OCI-LY1 (cell line): ENCODE results near the gene SLC5A1.

Source experiments
- H2AFZ ChIP-seq: fragments of 200-600 bp; sonication (generic), shearing (Covaris generic); 2 replicates; pipeline ENCODE4 v1.6.0; 2014; ENCODE audit warnings: antibody characterized with exemption, mild to moderate bottlenecking, low read length
- H3F3A ChIP-seq: fragments of 200-600 bp; sonication (generic), shearing (Covaris generic); 2 replicates; pipeline ENCODE4 v1.6.0; 2014; ENCODE audit warnings: mild to moderate bottlenecking, antibody characterized with exemption, low read length, moderate library complexity; ENCODE audit not compliant: insufficient read depth
- H3K27ac ChIP-seq: fragments of 200-600 bp; sonication (generic); 2 replicates; pipeline ENCODE4 v1.5.1; 2014; ENCODE audit warnings: low read length, mixed run types, mild to moderate bottlenecking, low read depth; ENCODE audit not compliant: poor library complexity, severe bottlenecking
- H3K27me3 ChIP-seq: fragments of 200-600 bp; sonication (generic); 2 replicates; pipeline ENCODE4 v1.6.0; 2014; ENCODE audit warnings: antibody characterized with exemption, mild to moderate bottlenecking, low read length, moderate library complexity; ENCODE audit not compliant: insufficient read depth
- H3K36me3 ChIP-seq: fragments of 200-600 bp; sonication (generic); 2 replicates; pipeline ENCODE4 v1.6.1; 2014; ENCODE audit warnings: mild to moderate bottlenecking, antibody characterized with exemption, low read length, moderate library complexity, mixed read lengths; ENCODE audit not compliant: insufficient read depth
- H3K4me1 ChIP-seq: fragments of 200-600 bp; sonication (generic); 2 replicates; pipeline ENCODE4 v1.5.1; 2014; ENCODE audit warnings: mild to moderate bottlenecking, low read length, moderate library complexity; ENCODE audit not compliant: insufficient read depth, severe bottlenecking
- H3K4me2 ChIP-seq: fragments of 200-600 bp; sonication (generic), shearing (Covaris generic); 2 replicates; pipeline ENCODE4 v1.6.1; 2014; ENCODE audit warnings: low read length
- H3K4me3 ChIP-seq: fragments of 200-600 bp; sonication (generic); 2 replicates; pipeline ENCODE4 v1.5.1; 2014; ENCODE audit warnings: low read length, low read depth, mild to moderate bottlenecking, mixed read lengths; ENCODE audit not compliant: poor library complexity, severe bottlenecking
- H3K79me2 ChIP-seq: fragments of 200-600 bp; shearing (Covaris generic); 2 replicates; pipeline ENCODE4 v1.6.1; 2016; ENCODE audit warnings: mixed run types, low read length, mixed read lengths; ENCODE audit not compliant: insufficient read depth
- H3K9ac ChIP-seq: fragments of 200-600 bp; sonication (generic), shearing (Covaris generic); 2 replicates; pipeline ENCODE4 v1.6.1; 2014; ENCODE audit warnings: mild to moderate bottlenecking, low read length, mixed read lengths
- H3K9me2 ChIP-seq: fragments of 200-600 bp; sonication (generic), shearing (Covaris generic); 2 replicates; pipeline ENCODE4 v1.6.1; 2014; ENCODE audit warnings: low read depth, mild to moderate bottlenecking, low read length, mixed read lengths
- H3K9me3 ChIP-seq: fragments of 200-600 bp; shearing (Covaris generic); 2 replicates; pipeline ENCODE4 v1.6.1; 2014; ENCODE audit warnings: low read length, mixed read lengths
- H4K20me1 ChIP-seq: fragments of 200-600 bp; sonication (generic), shearing (Covaris generic); 2 replicates; pipeline ENCODE4 v1.6.0; 2016; ENCODE audit warnings: mild to moderate bottlenecking, low read length; ENCODE audit not compliant: insufficient read depth
- CTCF ChIP-seq: fragments of 200-600 bp; sonication (generic), shearing (Covaris generic); IDR thresholded peaks from 2 replicates; pipeline ENCODE4 v1.5.1; 2017; ENCODE audit warnings: mild to moderate bottlenecking, antibody characterized with exemption, low read length, moderate library complexity, mixed read lengths
- EZH2 ChIP-seq: fragments of 200-600 bp; sonication (generic), shearing (Covaris generic); IDR thresholded peaks from 2 replicates; pipeline ENCODE4 v1.8.0; 2017; ENCODE audit warnings: borderline replicate concordance, mixed run types, mild to moderate bottlenecking, antibody characterized with exemption, low read length, moderate library complexity, mixed read lengths

SLC5A1 gene

DNA sequence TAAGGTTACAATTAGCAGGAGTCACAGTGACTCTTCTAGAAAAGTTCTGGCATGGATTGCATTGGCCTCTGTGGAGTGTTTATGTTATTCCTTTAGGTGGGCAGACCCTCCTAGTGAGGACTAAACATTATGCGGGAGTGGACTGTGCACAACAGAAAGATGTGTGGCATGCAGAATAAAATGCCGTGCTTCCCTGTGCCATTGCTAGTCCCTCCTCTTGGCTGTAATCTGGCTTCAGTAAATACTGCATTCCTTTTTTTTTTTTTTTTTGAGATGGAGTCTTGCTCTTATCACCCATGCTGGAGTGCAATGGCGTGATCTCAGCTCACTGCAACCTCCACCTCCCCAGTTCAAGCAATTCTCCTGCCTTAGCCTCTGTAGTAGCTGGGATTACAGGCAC is 45.0 kb downstream of the SLC5A1 start:
- Histone ChIP-seq H3K4me2 (no peak overlapping the region), H3K9ac (no peak overlapping the region), H2AFZ (no peak overlapping the region), H3K9me3 (no peaks in the 10 kb centered on the region), H3K79me2 (no peaks in the 10 kb centered on the region), H3K4me1 (no peaks in the 10 kb centered on the region), H3K27me3 (no peaks in the 10 kb centered on the region), H3K27ac (no peak overlapping the region), H3K36me3 (no peaks in the 10 kb centered on the region), H3F3A (no peaks in the 10 kb centered on the region), H3K4me3 (no peak overlapping the region), H3K9me2 (no peaks in the 10 kb centered on the region), H4K20me1 (no peaks in the 10 kb centered on the region)
- TF ChIP-seq CTCF (no peak), EZH2 (no peak)

DNA sequence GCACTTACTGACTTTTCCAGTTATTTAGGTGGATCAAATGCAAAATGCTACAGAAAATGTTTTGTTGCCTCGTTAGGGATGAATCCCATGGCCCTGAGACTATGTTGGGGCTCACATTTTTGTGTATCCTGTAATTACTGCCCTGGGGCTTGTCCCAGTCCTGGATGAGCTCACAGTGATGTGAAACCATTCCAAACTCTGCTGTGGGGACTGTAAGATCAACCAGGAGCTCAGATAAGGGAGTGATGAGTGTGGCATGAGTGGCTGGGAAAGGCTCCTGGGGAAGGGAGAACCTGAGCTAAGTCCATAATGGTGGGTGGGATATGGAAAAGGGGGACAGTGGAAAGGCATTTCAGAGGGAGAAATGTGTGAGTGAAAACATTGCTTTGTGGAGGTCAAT is 54.0 kb downstream of the SLC5A1 start:
- TF ChIP-seq CTCF (no peak), EZH2 (no peak)
- Histone ChIP-seq H3K4me1 (no peaks in the 10 kb centered on the region), H3K9me2 (no peaks in the 10 kb centered on the region), H3K4me3 (no peak overlapping the region), H3K9me3 (no peaks in the 10 kb centered on the region), H3K4me2 (no peak overlapping the region), H3K9ac (no peak overlapping the region), H3K27ac (no peak overlapping the region), H3K36me3 (no peaks in the 10 kb centered on the region), H3K79me2 (no peaks in the 10 kb centered on the region), H3K27me3 (no peaks in the 10 kb centered on the region), H4K20me1 (no peaks in the 10 kb centered on the region), H2AFZ (no peak overlapping the region), H3F3A (no peaks in the 10 kb centered on the region)

GRCh38 chr22:32097881-32098499 is 54.9 kb downstream of the SLC5A1 start:
- no peaks in the 10 kb centered on the region for H3K79me2 ChIP-seq
- no peak overlapping the region for H2AFZ ChIP-seq

More at GRCh38 chr22:32097881-32098499, 54.9 kb downstream of the SLC5A1 start:
- Histone ChIP-seq H3K4me1 (no peaks in the 10 kb centered on the region), H3K9ac (no peak overlapping the region), H3K27me3 (no peaks in the 10 kb centered on the region), H3K27ac (no peak overlapping the region), H3K4me3 (no peak overlapping the region), H3K4me2 (no peak overlapping the region), H3K9me2 (no peaks in the 10 kb centered on the region), H3F3A (no peaks in the 10 kb centered on the region), H3K36me3 (no peaks in the 10 kb centered on the region), H3K9me3 (no peaks in the 10 kb centered on the region), H4K20me1 (no peaks in the 10 kb centered on the region)
- no peak for TF ChIP-seq EZH2
- no peak for TF ChIP-seq CTCF
